Mucosa of descending colon (tissue), 3 donors: ENCODE results near the gene MYMK. TPM values are rescaled to one million over a fixed set of nuclear protein-coding genes. Genes with fewer than 3 reads are reported as not detected.
A peak's percentile ranks its signal among the peaks of the same experiment; 100 is the strongest.

ENCODE experiments used
- ATAC-seq: fragments of 200-7000 bp; cut with Tn5 transposase; one replicate; pipeline ENCODE4 v1.9.1; 2020; ENCODE audit warnings: mild to moderate bottlenecking, moderate library complexity
- DNase-seq, 3 donors: peaks; one replicate each; pipeline ENCODE4 v3.0.0-alpha.2; 2020
- H3K36me3 ChIP-seq: fragments of 200-600 bp; one replicate; pipeline ENCODE4 v1.8.0; 2021; ENCODE audit warnings: low read depth, mild to moderate bottlenecking
- H3K4me1 ChIP-seq: fragments of 200-600 bp; one replicate; pipeline ENCODE4 v1.8.0; 2021; ENCODE audit warnings: low read depth, mild to moderate bottlenecking
- H3K4me3 ChIP-seq: fragments of 200-600 bp; one replicate; pipeline ENCODE4 v1.8.0; 2021; ENCODE audit warnings: mild to moderate bottlenecking
- H3K9me3 ChIP-seq: fragments of 200-600 bp; one replicate; pipeline ENCODE4 v1.8.0; 2021; ENCODE audit warnings: mild to moderate bottlenecking
- CTCF ChIP-seq: fragments of 200-600 bp; IDR thresholded peaks from one replicate; pipeline ENCODE4 v1.8.0; 2022; ENCODE audit warnings: antibody characterized with exemption, mild to moderate bottlenecking
- intact Hi-C, 2 donors: fragments of 100-400 bp; cut with DNase I in 1 of 2; cut with micrococcal nuclease in 1 of 2; formaldehyde crosslinking; loops; one replicate each; pipeline versions ENCODE4 v1.11.0 to v1.11.1; 2022; cut with DNase I, micrococcal nuclease
- total RNA-seq, 3 donors: library from RNA; stranded (reverse); fragmentation: NEBNext Ultra II Directional in 2 of 3; extraction: Animal tissue kit (Norgen Biotek cat#: 25700) in 2 of 3; gene quantifications; one replicate each; pipeline versions ENCODE4 v1.2.1 to v1.2.4, GENCODE V29; 2021 to 2023
- donor health status: DM: no; HTN: no; CAD: no; lungs with moderate emphysema.
- donor health status: DM: no; HTN: no; CAD: no.
- donor health status: DM: no; HTN: yes; CAD: no.

MYMK gene
- total RNA-seq, 3 donors from 2014 or later, result not detected

- Histone ChIP-seq H3K9me3 (no peaks in the 10 kb centered on the region), H3K36me3 (no peaks in the 10 kb centered on the region), H3K4me3 (no peak overlapping the region), H3K4me1 (peaks cover 22% of the 10 kb centered on the region)
- DNase-seq, result peak in 1 of 3 donors; percentile 60
- ATAC-seq, result peak; percentile 57
- intact Hi-C loops, result no loop called here
- no peak for TF ChIP-seq CTCF
Measured at GRCh38 chr9:133471551-133472276, 53.0 kb downstream of the MYMK start.

GRCh38 chr9:133470988-133471387 is 53.8 kb downstream of the MYMK start:
- ATAC-seq (peak; percentile 38), DNase-seq (no peak)
- H3K4me3 ChIP-seq, result no peak overlapping the region
- H3K36me3 ChIP-seq, result no peaks in the 10 kb centered on the region
- intact Hi-C loops, result no loop called here
- no peak for TF ChIP-seq CTCF
- H3K9me3 ChIP-seq, result no peaks in the 10 kb centered on the region
- H3K4me1 ChIP-seq, result peaks cover 22% of the 10 kb centered on the region

- H3K36me3 ChIP-seq, result no peaks in the 10 kb centered on the region
- TF ChIP-seq CTCF, result no peak
- DNase-seq (peak in 2 of 3 donors; percentile 42 to 53), ATAC-seq (peak; percentile 36)
- H3K9me3 ChIP-seq, result no peaks in the 10 kb centered on the region
- no peak overlapping the region for H3K4me3 ChIP-seq
- peaks cover 22% of the 10 kb centered on the region for H3K4me1 ChIP-seq
- intact Hi-C loops, result no loop called here
Measured at GRCh38 chr9:133470427-133470924, 54.3 kb downstream of the MYMK start.

GRCh38 chr9:133468777-133469421 is 55.9 kb downstream of the MYMK start:
- DNase-seq (peak in 2 of 3 donors; percentile 30 to 50), ATAC-seq (no peak)
- Histone ChIP-seq H3K4me3 (no peak overlapping the region), H3K4me1 (peaks cover 22% of the 10 kb centered on the region), H3K9me3 (no peaks in the 10 kb centered on the region), H3K36me3 (no peaks in the 10 kb centered on the region)
- intact Hi-C loops, result no loop called here
- TF ChIP-seq CTCF, result no peak

GRCh38 chr9:133468374-133468773 is 56.4 kb downstream of the MYMK start:
- TF ChIP-seq CTCF, result no peak
- Histone ChIP-seq H3K36me3 (no peaks in the 10 kb centered on the region), H3K4me1 (peaks cover 22% of the 10 kb centered on the region), H3K9me3 (no peaks in the 10 kb centered on the region), H3K4me3 (no peak overlapping the region)
- ATAC-seq, result no peak
- intact Hi-C loops, result no loop called here
- no peak for DNase-seq
